NCI-H2227 treated with DMSO at 0.1 percent for 48 hours (cell line): ENCODE measurements around the gene P2RY11.

ENCODE experiments used
- DNase-seq: peaks from one replicate; lab custom pipeline; 2025; lab: John Stamatoyannopoulos, UW

Gene P2RY11

GRCh38 chr19:10111405-10111811 lies at the start of gene P2RY11:
P2RY11 (plus strand) TSS chr19:10111693; CDS start chr19:10111722, 29 bp downstream.
- no peak for DNase-seq

GRCh38 chr19:10061717-10062310 lies 49.7 kb upstream of the P2RY11 start:
- DNase-seq, result no peak

- no peak for DNase-seq
Measured at GRCh38 chr19:10068205-10068604, 43.3 kb upstream of the P2RY11 start.

- DNase-seq, result no peak
Measured at GRCh38 chr19:10069046-10069445, 42.4 kb upstream of the P2RY11 start.

- no peak for DNase-seq
Measured at GRCh38 chr19:10070730-10071446, 40.6 kb upstream of the P2RY11 start.

GRCh38 chr19:10074153-10074552 lies 37.3 kb upstream of the P2RY11 start:
- DNase-seq, result no peak

GRCh38 chr19:10076535-10076934 lies 35.0 kb upstream of the P2RY11 start:
- no peak for DNase-seq

GRCh38 chr19:10078329-10078728 lies 33.2 kb upstream of the P2RY11 start:
- no peak for DNase-seq

GRCh38 chr19:10079031-10079453 lies 32.5 kb upstream of the P2RY11 start:
- no peak for DNase-seq

- no peak for DNase-seq
Measured at GRCh38 chr19:10083911-10084310, 27.6 kb upstream of the P2RY11 start.

GRCh38 chr19:10084803-10085202 lies 26.7 kb upstream of the P2RY11 start:
- DNase-seq, result no peak

- DNase-seq, result peak; percentile 21
Measured at GRCh38 chr19:10085641-10086590, 25.6 kb upstream of the P2RY11 start, which contains the start of gene SHFL. SHFL (plus strand) TSS chr19:10086317; CDS start chr19:10086428, 111 bp downstream.

GRCh38 chr19:10086591-10087192 lies 24.8 kb upstream of the P2RY11 start:
- DNase-seq, result no peak

GRCh38 chr19:10087296-10088061 lies 24.0 kb upstream of the P2RY11 start:
- no peak for DNase-seq

GRCh38 chr19:10088949-10089554 lies 22.4 kb upstream of the P2RY11 start:
- no peak for DNase-seq

GRCh38 chr19:10089801-10090375 lies 21.6 kb upstream of the P2RY11 start:
- no peak for DNase-seq

GRCh38 chr19:10091370-10091687 lies 20.2 kb upstream of the P2RY11 start:
- no peak for DNase-seq

GRCh38 chr19:10091895-10092641 lies 19.4 kb upstream of the P2RY11 start:
- DNase-seq, result no peak

GRCh38 chr19:10092648-10093294 lies 18.7 kb upstream of the P2RY11 start:
- no peak for DNase-seq
